Heart left ventricle (tissue), 16 donors: Measurements from ENCODE around the gene ADAP2. TPM values are rescaled to one million over a fixed set of nuclear protein-coding genes. Genes with fewer than 3 reads are reported as not detected.

Experiments
- ATAC-seq, 4 donors: fragments of 200-7000 bp; cut with Tn5 transposase; one replicate each; pipeline ENCODE4 v1.9.1; 2020 to 2022; ENCODE audit warnings: moderate library complexity in 4 of 4, mild to moderate bottlenecking in 3 of 4, moderate number of reproducible peaks in 1 of 4
- DNase-seq, 5 donors: peaks; one replicate each; pipeline ENCODE4 v3.0.0-alpha.2; 2020
- H3K27ac ChIP-seq, 12 donors: fragments of 200-600 bp; sonication (generic) in 4 of 12; one replicate each; pipeline versions ENCODE4 v1.5.0 to v1.8.0; 2016 to 2022; ENCODE audit warnings: mild to moderate bottlenecking in 2 of 12
- H3K27me3 ChIP-seq, 9 donors: fragments of 200-600 bp; sonication (generic) in 2 of 9; one replicate each; pipeline versions ENCODE4 v1.5.1 to v1.8.0; 2016 to 2022; ENCODE audit warnings: mild to moderate bottlenecking in 3 of 9
- H3K36me3 ChIP-seq, 9 donors: fragments of 200-600 bp; sonication (generic) in 2 of 9; one replicate each; pipeline versions ENCODE4 v1.5.0 to v1.8.0; 2018 to 2022; ENCODE audit warnings: mild to moderate bottlenecking in 2 of 9
- H3K4me1 ChIP-seq, 12 donors: fragments of 200-600 bp; sonication (generic) in 4 of 12; one replicate each; pipeline versions ENCODE4 v1.5.0 to v1.8.0; 2016 to 2022; ENCODE audit warnings: mild to moderate bottlenecking in 3 of 12
- H3K4me3 ChIP-seq, 12 donors: fragments of 200-600 bp; sonication (generic) in 4 of 12; one replicate each; pipeline versions ENCODE4 v1.5.0 to v1.8.0; 2017 to 2022; ENCODE audit warnings: mild to moderate bottlenecking in 9 of 12, moderate library complexity in 4 of 12
- H3K9me3 ChIP-seq, 12 donors: fragments of 200-600 bp; sonication (generic) in 4 of 12; one replicate each; pipeline versions ENCODE4 v1.5.0 to v1.8.0; 2016 to 2022; ENCODE audit warnings: mild to moderate bottlenecking in 1 of 12
- POLR2A ChIP-seq, 2 donors: fragments of 450-650 bp; IDR thresholded peaks; one replicate each; pipeline ENCODE4 v1.6.1; 2017; ENCODE audit warnings: antibody characterized with exemption in 2 of 2, mild to moderate bottlenecking in 2 of 2, moderate library complexity in 2 of 2
- WGBS, 4 donors: extraction: QIAGEN DNeasy Blood & Tissue Kit in 2 of 4; methylation state at CpG; one replicate each; pipeline versions ENCODE4 v1.1.5 to v1.1.7; 2013 to 2018; 5-methylcytosine and 5-hydroxymethylcytosine counted together
- intact Hi-C, 10 donors: fragments of 100-400 bp; cut with DNase I; formaldehyde crosslinking; loops; one replicate each; pipeline versions ENCODE4 v1.11.1 to v1.14.2; 2022
- polyA plus RNA-seq, 2 donors: library from polyadenylated mRNA; stranded (reverse); fragments of 200-250 nt; gene quantifications; one replicate each; pipeline ENCODE4 v1.2.3, GENCODE V29; 2013
- total RNA-seq, 9 donors: library from RNA; depleted of rRNA in 2 of 9; stranded (reverse); fragments of >200 nt in 2 of 9; fragmentation: NEBNext Ultra II Directional in 3 of 9; extraction: Animal tissue kit (Norgen Biotek cat#: 25700) in 3 of 9; gene quantifications; one replicate each; pipeline versions ENCODE4 v1.1.0 to v1.2.4, GENCODE V29; 2016 to 2023
- TF ChIP-seq, protein P1 (sequence below), 12 donors: fragments of 200-600 bp; sonication (generic) in 4 of 12; IDR thresholded peaks; one replicate each; pipeline versions ENCODE4 v1.5.0 to v1.8.0; 2018 to 2022; ENCODE audit warnings: antibody characterized with exemption in 12 of 12, mild to moderate bottlenecking in 5 of 12
- donor health status: ischemic (EF 13 %, LVEDD 7.1; RV severe dilation, severe dysfunction).
- donor health status: healthy with polysubstance abuse.
- donor health status: DM: no; HTN: yes; CAD: no.
- donor health status: DM: no; HTN: no; CAD: no.
- donor health status: ischemic (EF 25% LVEDD 6.9; RV normal size, moderate dysfunction).
- donor health status: ischemic (EF 25% LVEDD 5.7; RV mildly dilated, moderate dysfunction).
- donor health status: healthy.
- donor health status: DM: yes; HTN: yes; CAD: no.
- donor health status: ischemic (EF 35%, LVEDD 5.7; RV mildly dilated, moderate dysfunction).
- donor health status: nonischemic (EF 11% LVEDD 7.7; RV severe dilation, severe dysfunction).
- donor health status: DM: yes; HTN: yes; CAD: no.
- donor health status: PGD.
- donor health status: ischemic (EF 29% LVEDD 5.4; RV normal size, mild dysfunction).
- donor health status: nonischemic (EF 23%, LVEDD 6.1; RV moderate dilation, normal function).

The ADAP2 gene
- total and polyA plus RNA-seq, 11 donors: 3.1 to 43.5 (median 6.4) TPM

GRCh38 chr17:30942308-30943079 lies 20.7 kb downstream of the ADAP2 start:
- Histone ChIP-seq H3K36me3 (peaks cover 0 to 78% (median 0%) of the 10 kb centered on the region in 9 donors), H3K4me3 (no peak overlapping the region), H3K27me3 (no peaks in the 10 kb centered on the region), H3K9me3 (no peaks in the 10 kb centered on the region), H3K27ac (no peak overlapping the region), H3K4me1 (peaks cover 0 to 15% (median 0%) of the 10 kb centered on the region in 12 donors)
- ATAC-seq (no peak), DNase-seq (no peak)
- intact Hi-C loops: no loop called here
- TF ChIP-seq POLR2A (IDR thresholded peaks at IDR 0.05): no peak
- TF ChIP-seq, protein P1, sequence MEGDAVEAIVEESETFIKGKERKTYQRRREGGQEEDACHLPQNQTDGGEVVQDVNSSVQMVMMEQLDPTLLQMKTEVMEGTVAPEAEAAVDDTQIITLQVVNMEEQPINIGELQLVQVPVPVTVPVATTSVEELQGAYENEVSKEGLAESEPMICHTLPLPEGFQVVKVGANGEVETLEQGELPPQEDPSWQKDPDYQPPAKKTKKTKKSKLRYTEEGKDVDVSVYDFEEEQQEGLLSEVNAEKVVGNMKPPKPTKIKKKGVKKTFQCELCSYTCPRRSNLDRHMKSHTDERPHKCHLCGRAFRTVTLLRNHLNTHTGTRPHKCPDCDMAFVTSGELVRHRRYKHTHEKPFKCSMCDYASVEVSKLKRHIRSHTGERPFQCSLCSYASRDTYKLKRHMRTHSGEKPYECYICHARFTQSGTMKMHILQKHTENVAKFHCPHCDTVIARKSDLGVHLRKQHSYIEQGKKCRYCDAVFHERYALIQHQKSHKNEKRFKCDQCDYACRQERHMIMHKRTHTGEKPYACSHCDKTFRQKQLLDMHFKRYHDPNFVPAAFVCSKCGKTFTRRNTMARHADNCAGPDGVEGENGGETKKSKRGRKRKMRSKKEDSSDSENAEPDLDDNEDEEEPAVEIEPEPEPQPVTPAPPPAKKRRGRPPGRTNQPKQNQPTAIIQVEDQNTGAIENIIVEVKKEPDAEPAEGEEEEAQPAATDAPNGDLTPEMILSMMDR (IDR thresholded peaks at IDR 0.05): no peak
- 70 to 74% (median 72%) methylated on average over 4 of the region's 4 CpGs for WGBS, 4 donors

GRCh38 chr17:30947796-30948195 lies 26.1 kb downstream of the ADAP2 start:
- Histone ChIP-seq H3K4me3 (no peak overlapping the region), H3K36me3 (peaks cover 0 to 60% (median 0%) of the 10 kb centered on the region in 9 donors), H3K9me3 (no peaks in the 10 kb centered on the region), H3K27me3 (no peaks in the 10 kb centered on the region), H3K4me1 (peaks cover 0 to 30% (median 4%) of the 10 kb centered on the region in 12 donors), H3K27ac (peak overlapping the region in 1 of 12 donors; percentile 4)
- intact Hi-C loops: no loop called here
- ATAC-seq (no peak), DNase-seq (no peak)
- TF ChIP-seq, protein P1 (IDR thresholded peaks at IDR 0.05): no peak
- TF ChIP-seq POLR2A (IDR thresholded peaks at IDR 0.05): no peak
- 96 to 98% (median 97%) methylated on average over 5 of the region's 5 CpGs for WGBS, 4 donors

GRCh38 chr17:30950189-30950588 lies 28.4 kb downstream of the ADAP2 start:
- no peak for ATAC-seq
- peaks cover 0 to 49% (median 5%) of the 10 kb centered on the region in 12 donors for H3K4me1 ChIP-seq
- H3K9me3 ChIP-seq: no peaks in the 10 kb centered on the region
- WGBS, 4 donors: 85 to 91% (median 87%) methylated on average over 5 of the region's 5 CpGs
- H3K27me3 ChIP-seq: no peaks in the 10 kb centered on the region
- intact Hi-C loops: no loop called here
- peaks cover 0 to 38% (median 0%) of the 10 kb centered on the region in 9 donors for H3K36me3 ChIP-seq
- TF ChIP-seq, protein P1 (IDR thresholded peaks at IDR 0.05): no peak
- TF ChIP-seq POLR2A (IDR thresholded peaks at IDR 0.05): no peak
- DNase-seq: no peak
- peak overlapping the region in 10 of 12 donors; percentile 1 to 94 (median 49) for H3K27ac ChIP-seq
- H3K4me3 ChIP-seq: no peak overlapping the region

DNA sequence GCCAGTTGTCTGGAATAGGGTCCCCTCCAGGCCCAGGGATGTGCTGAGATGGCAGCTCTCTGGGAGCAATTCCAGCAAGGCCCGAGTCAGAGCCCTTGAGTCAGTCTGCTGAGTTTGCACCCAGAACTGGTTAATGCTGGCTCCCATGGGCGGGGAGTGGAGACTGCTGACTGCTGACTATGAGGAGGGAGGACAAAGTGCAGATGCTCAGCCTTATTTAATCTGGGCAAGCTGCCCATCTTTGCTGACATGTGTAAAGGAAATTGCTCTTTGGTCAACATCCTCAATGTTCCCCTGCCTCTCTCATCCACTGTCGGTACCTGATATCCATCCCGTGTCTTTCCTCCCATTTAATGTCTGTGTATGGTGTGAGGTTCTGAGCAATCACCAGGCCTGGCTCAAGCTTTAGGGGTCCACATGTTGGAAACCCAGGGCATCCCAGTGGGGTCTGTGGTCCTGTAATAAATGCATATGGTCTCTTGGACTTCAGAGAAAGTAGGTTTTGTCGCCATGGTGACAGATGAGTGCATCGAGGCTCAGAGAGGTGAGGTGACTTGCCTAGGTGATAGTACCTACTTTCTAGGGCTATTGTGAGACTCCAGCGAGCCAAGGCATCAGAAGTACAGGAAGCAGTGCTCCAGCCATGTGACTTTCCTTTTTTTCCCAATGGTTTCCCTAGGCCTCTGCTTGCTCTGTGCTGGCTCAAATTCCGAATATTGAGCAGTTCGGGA lies 29.1 kb downstream of the ADAP2 start:
- intact Hi-C loops: no loop called here
- Histone ChIP-seq H3K36me3 (peaks cover 0 to 34% (median 0%) of the 10 kb centered on the region in 9 donors), H3K27me3 (no peaks in the 10 kb centered on the region), H3K4me1 (peaks cover 0 to 55% (median 5%) of the 10 kb centered on the region in 12 donors), H3K4me3 (no peak overlapping the region), H3K9me3 (no peaks in the 10 kb centered on the region), H3K27ac (peak overlapping the region in 9 of 12 donors; percentile 29 to 94 (median 52))
- WGBS, 4 donors: 50 to 65% (median 59%) methylated on average over 8 to 9 of the region's 9 CpGs
- ATAC-seq (peak; percentile 66 to 91 (median 86)), DNase-seq (peak; percentile 81 to 88 (median 83))
- TF ChIP-seq POLR2A (IDR thresholded peaks at IDR 0.05): no peak
- TF ChIP-seq, protein P1 (IDR thresholded peaks at IDR 0.05): no peak
